ENCODE results near the gene CSMD2.

Gene CSMD2

GRCh38 chr1:34054920-34055319, 110.1 kb downstream of the CSMD2 start:
- TF ChIP-seq, protein P1, sequence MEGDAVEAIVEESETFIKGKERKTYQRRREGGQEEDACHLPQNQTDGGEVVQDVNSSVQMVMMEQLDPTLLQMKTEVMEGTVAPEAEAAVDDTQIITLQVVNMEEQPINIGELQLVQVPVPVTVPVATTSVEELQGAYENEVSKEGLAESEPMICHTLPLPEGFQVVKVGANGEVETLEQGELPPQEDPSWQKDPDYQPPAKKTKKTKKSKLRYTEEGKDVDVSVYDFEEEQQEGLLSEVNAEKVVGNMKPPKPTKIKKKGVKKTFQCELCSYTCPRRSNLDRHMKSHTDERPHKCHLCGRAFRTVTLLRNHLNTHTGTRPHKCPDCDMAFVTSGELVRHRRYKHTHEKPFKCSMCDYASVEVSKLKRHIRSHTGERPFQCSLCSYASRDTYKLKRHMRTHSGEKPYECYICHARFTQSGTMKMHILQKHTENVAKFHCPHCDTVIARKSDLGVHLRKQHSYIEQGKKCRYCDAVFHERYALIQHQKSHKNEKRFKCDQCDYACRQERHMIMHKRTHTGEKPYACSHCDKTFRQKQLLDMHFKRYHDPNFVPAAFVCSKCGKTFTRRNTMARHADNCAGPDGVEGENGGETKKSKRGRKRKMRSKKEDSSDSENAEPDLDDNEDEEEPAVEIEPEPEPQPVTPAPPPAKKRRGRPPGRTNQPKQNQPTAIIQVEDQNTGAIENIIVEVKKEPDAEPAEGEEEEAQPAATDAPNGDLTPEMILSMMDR (IDR thresholded peaks at IDR 0.05; ENCODE audit: low read depth, low read length) = no peak
- H3K4me3 ChIP-seq (ENCODE audit: low read depth, low read length) = no peak overlapping the region

- no peak overlapping the region for H3K4me3 ChIP-seq (ENCODE audit: low read depth, low read length)
- TF ChIP-seq, protein P1 (IDR thresholded peaks at IDR 0.05; ENCODE audit: low read depth, low read length) = no peak
Observed at GRCh38 chr1:34053660-34054059, 111.4 kb downstream of the CSMD2 start.

- TF ChIP-seq, protein P1 (IDR thresholded peaks at IDR 0.05; ENCODE audit: low read depth, low read length) = no peak
- H3K4me3 ChIP-seq (ENCODE audit: low read depth, low read length) = no peak overlapping the region
Observed at GRCh38 chr1:34052565-34052964, 112.5 kb downstream of the CSMD2 start.

DNA sequence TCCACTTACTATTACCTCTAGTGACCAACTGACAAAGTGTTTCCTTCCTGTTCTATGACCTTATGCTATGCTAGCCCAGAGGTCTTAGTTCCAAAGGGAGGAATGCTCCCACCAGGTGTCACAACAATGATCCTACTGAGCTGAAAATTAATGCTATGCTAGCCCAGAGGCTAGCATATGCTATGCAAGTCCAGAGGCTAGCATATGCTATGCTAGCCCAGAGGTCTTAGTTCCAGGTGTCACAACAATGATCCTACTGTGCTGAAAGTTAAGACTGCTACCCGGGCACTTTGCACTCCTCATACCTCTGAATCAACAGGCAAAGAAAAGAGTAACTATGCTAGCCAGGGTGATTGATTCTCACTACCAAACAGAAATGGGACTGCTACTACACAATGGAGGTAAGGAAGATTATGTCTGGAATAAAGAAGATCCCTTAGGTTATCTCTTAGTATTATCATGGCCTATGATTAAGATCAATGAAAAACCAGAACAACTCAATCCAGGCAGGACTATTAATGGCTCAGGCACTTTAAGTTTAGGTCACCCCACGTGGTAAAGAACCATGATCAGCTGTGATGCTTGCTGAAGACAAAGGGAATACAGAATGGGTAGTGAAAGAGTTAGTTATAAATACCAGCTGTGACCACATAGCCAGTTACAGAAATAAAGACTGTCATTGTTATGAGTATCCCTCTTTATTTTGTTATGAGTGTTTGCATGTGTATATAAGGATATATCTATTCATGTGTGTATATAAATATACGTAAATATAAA, 114.1 kb downstream of the CSMD2 start:
- H3K4me3 ChIP-seq (ENCODE audit: low read depth, low read length) = no peak overlapping the region
- TF ChIP-seq, protein P1 (IDR thresholded peaks at IDR 0.05; ENCODE audit: low read depth, low read length) = no peak

GRCh38 chr1:34049994-34050393, 115.0 kb downstream of the CSMD2 start:
- TF ChIP-seq, protein P1 (IDR thresholded peaks at IDR 0.05; ENCODE audit: low read depth, low read length) = no peak
- H3K4me3 ChIP-seq (ENCODE audit: low read depth, low read length) = no peak overlapping the region

DNA sequence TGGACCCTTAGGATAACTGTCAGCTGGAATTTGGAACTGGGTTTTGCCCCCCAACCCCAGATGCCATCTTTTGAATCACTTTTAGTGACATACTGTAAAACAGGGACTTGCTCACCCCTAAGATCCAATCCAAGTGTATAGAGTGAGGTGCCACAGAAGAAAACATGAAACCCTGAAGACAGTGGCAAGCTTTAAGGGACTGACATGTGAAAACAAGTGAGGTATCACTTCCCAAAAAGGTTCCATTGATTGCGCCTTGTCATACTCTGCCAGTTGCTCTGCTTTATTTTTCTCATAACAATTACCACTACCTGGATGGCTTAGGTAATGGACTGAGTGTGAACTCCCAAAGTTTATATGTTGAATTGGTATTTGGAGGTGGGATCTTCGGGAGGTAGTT, 115.6 kb downstream of the CSMD2 start:
- H3K4me3 ChIP-seq (ENCODE audit: low read depth, low read length) = no peak overlapping the region

DNA sequence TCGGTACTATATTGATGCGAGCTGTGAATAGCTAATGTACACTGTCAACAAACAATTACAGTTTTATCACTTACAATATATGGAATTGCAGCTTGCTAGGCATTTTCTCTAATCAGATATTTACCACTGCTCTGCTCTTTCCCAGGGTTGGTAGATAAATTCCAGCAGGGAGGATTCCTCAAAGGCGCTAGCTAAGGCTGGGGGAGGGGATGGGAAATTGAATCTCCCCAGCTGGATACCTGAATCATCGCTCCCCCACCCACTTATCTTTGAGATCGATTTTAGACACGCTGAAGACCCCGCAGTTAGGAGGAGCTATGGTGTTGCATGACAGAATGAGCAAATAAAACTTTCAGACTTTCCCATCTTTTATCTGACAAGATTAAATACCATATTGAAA, 127.2 kb downstream of the CSMD2 start:
- TF ChIP-seq, protein P1 (IDR thresholded peaks at IDR 0.05; ENCODE audit: low read depth, low read length) = no peak

More for the DNA sequence above, 115.6 kb downstream of the CSMD2 start:
- TF ChIP-seq, protein P1 (IDR thresholded peaks at IDR 0.05; ENCODE audit: low read depth, low read length) = no peak

More for the DNA sequence above, 127.2 kb downstream of the CSMD2 start:
- no peak overlapping the region for H3K4me3 ChIP-seq (ENCODE audit: low read depth, low read length)

Data from WI38 (cell line).